HG03521 (cell line): ENCODE results near the gene STK17A.
"Not testable (repeated sequence)": the region's sequence is repeated elsewhere in the genome, so short reads cannot be mapped to it uniquely, and the experiment has no call there.

Source experiments
- ATAC-seq: cut with Tn5 transposase; IDR thresholded peaks from one replicate; pipeline ENCODE4 v1.9.1; 2021; ENCODE audit warnings: mild to moderate bottlenecking, moderate library complexity; ENCODE audit not compliant: unreplicated experiment

The STK17A gene

DNA sequence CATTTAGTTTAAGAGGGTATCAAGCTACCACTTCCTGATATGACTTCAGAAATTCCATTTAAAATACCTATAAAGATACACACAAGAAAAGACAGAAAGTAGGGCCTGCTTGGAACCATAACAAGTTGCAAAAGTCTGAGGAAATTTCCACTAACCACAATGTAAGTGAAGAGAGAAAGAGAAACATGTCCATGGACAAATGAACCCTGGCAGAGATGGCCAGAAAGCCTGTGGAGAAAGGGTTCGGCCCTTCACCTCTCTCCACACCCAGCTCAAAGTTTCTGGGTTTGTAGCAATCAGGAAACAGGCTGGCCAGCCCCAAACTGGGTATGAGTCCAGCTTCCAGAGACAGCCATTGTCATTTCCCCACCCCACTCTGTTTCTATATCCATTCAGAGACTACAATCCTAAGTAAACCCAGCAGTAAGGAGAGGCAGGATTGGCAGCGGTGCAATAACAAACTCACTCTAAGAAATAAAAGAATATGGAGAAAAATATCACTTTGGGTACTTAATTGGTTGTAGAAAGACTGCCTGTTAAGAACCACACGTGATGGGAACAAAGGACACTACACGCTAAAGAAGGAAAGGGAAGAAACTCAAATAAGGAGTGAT, 71.1 kb downstream of the STK17A start:
- no peak for ATAC-seq

DNA sequence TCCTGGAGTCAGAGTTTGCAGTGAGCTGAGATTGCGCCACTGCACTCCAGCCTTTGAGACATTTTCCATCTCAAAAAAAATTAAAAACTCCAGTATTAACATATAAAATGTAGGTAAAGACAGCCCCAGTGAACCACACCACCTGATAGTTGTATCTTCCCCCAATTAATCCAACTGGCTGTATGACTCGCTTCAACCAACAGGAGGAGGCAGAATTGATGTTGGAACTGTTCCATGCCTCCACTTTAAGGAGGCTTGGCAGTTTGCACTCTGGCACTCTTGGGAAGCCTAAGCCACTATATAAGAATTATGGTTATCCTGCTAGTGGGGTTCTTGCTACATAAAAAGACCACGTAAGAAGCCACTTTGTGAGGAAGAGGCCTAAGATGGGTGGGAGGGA, 72.7 kb downstream of the STK17A start:
- ATAC-seq = no peak

DNA sequence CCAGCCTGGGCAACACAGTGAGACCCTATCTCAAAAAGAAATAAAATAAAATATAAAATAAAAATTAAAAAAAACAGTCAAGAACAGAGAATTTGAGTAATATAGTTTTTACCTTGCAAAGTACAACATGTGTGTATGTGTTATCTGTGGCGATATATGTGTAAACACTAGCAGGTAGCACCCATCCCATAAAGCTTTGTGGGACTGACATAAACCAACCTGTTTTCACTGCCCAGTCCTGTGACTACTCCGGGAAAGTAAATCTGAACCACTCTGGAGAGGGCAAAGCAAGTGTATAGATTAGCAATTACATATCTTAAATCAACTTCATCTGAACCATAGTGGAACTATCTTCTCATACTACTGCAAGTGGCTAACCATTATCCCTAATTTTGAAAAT, 74.1 kb downstream of the STK17A start:
- ATAC-seq = no peak

DNA sequence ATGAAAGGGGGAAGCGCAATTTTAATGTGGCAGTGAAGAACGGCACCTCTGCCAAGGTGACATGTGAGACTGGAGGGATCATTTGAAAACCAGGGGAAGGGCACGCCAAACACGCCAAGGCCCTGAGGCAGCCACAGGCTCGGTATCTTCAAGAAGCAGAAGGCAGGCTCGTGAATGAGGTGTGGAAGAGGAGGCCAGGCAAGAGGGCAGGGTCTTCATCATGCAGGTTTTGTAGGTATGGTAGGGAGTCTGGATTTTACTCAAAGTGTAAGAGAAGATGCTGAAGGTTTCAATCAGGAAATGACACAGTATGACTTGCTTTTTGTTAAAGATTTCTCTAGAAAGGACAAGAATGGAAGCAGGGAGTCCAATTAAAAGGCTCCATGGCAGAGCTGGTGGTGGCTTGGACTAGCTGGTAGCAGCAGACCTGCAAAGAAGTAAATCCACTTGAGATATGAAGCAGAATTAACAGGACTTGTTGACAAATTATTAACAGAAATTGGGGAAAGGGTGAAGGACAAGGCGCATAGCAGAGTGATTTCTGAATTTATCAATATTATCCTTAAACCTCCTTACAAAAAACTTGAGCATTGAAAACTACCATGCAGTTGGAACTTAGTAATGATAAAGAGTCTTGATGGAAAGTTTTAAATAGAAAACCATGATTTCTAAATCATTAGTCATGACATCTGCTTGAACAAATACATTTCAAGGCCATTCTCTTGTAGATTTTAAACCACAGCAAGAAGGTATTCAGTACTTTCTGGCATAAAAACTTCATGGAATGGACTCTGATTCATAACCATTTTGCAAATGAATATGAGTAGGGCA, 76.0 kb downstream of the STK17A start:
- ATAC-seq = peak; percentile 50

DNA sequence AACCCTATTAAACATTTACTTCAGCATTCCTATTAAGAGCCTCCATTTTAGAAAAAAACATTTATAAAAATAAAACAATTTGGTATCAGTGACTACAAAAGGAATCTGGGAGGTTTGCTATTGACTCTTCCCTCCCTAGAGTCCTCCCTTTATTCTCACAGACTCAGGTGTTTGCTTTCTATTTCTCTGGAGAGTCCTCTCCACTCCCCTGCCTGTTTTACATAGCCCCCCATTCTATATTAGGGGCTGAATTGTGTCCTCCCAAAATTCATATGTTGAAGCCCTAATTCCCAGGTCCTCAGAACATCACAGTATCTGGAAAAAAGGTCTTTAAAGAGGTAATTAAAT, 76.6 kb downstream of the STK17A start:
- no peak for ATAC-seq

DNA sequence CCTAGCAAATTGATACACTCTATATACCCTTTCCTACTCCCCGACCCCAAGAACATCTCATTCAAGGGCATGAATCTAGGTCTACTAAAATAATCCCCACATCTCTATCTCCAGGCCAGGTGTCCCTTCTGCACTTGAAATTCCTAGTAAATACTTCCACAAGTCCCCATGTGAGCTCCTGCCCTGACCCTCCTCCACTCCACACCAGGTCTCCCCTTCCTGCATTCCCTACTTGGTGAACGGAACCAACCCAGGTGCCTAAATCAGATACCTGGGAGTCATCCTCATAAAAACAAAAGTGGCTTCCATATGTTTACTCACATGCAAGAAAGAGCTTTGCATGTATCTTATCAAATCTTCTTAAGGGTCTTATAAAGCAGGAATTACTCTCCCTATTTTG, 77.2 kb downstream of the STK17A start:
- no peak for ATAC-seq

DNA sequence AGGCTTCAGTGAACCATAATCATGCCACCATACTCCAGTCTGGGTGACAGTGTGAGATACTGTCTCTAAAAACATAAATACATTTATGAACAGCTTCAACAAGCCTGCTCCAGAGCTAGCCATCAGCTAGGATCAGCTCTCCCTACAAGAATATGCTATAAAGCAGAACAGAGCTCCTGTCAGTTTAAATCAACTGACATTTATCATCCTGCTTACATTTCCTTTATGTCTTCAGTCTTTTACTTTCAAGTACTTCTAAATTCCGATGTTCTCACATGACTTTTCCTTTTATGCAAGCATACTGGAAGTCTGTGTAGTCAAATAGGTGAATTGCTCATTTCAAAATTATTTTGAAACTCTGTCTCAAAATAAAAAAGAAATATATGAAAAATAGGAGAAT, 81.8 kb downstream of the STK17A start:
- no peak for ATAC-seq

DNA sequence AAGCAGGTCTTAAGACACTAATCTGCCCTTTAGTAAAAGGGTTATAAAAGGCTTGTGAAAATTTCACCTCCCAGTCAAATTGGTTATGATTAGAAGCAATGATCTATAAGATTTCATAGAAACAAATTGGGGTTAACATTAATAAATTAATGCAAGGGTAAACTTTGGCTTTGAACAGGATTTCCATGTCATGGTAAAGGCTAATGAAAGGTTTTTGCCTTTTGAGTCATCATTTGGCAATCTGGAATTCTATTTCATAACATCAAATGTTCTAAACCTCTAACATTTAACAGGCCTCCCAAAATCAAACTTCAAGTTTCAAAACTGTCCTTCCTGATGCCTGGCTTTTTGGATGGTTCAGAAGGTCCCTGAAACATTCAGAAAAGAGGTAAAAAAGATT, 84.0 kb downstream of the STK17A start:
- ATAC-seq = no peak

DNA sequence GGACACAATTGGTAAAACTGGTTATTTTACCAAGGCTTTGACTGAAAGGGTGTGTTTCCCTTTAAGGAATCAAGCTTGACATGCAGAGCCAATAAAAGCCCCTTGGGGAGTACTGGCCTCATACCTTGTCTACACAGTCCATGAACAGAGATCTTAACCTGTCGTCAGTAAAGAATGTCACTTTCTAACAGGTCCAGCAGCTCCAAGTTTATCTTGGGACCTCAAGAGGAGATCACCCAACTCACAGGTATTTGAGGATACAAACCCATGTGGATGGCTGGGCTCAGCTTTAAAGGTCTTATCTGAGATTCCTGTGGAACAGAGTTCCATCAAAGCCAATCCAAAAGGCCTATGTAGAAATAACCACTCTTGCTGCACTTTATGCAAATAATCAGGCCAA, 85.1 kb downstream of the STK17A start:
- no peak for ATAC-seq

DNA sequence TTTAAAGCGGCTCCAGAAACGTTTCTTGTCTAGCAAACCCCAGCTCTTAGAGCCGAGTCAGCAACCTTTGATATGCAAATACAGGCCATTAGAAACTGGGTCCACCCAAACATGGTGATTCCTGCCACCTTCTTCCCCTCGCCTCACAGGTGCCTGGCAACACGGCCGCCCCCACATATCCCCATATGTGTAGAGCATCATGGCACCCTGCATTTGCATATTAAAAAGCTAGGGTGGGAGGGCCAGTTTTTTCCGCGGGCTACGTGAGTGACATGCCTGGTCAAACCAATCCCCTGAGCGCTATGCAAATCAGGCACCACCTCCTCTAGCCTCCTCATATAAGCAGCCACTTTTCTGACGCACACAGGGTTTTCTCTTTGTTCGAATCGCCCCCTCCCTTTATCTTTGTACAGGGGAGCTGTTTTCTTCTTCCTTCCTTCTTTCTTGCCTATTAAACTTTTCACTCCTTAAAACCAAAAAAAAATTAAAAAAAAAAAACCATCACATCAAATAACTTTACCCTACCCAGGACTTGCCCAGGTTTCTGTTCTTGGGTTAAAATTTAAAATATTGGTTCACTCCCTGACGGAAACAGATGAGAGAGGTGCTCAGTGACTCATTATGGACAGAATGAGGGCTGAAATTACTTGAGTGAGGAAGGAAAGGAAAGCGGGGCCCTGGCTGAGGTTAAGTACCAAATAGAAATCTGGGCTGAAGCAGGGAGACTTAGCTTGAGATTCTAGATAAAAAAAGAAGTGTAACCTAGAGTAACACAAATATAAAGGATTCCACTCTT, 86.6 kb downstream of the STK17A start:
- ATAC-seq = no peak

DNA sequence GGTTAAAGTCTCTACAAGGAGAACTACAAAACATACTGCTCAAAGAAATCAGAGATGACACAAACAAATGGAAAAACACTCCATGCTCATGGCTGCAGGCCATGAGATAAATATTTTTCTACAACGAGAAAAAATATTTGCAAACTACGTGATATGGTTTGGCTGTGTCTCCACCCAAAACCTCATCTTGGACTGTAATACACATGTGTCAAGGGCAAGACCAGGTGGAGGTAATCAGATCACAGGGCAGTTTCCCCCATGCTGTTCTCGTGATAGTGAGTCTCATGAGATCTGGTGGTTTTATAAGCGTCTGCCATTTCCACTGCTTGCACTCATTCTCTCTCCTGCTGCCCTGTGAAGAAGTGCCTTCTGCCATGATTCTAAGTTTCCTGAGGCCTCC, 88.6 kb downstream of the STK17A start:
- no peak for ATAC-seq

DNA sequence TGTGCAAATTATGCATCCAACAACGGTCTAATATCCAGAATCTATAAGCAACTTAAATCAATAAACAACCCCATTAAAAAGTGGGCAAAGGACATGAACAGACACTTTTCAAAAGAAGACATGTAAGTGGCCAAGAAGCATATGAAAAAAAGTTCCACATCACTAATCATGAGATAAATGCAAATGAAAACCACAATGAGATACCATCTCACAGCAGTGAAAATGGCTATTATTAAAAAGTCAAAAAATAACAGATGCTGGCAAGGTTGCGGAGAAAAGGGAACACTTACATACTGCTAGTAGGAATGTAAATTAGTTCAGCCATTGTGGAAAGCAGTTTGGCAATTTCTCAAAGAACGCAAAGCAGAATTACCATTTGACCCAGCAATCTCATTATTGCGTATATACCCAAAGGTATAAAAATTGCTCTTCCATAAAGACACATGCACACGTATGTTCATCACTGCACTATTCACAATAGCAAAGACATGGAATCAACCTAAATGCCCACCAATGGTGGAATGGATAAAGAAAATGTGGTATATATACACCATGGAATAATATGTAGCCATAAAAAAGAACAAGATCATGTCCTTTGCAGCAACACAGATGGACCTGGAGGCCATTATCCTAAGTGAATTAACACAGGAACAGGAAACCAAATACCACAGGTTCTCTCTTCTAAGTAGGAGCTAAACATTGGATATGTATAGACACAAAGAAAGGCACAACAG, 90.5 kb downstream of the STK17A start:
- not testable (repeated sequence) for ATAC-seq

DNA sequence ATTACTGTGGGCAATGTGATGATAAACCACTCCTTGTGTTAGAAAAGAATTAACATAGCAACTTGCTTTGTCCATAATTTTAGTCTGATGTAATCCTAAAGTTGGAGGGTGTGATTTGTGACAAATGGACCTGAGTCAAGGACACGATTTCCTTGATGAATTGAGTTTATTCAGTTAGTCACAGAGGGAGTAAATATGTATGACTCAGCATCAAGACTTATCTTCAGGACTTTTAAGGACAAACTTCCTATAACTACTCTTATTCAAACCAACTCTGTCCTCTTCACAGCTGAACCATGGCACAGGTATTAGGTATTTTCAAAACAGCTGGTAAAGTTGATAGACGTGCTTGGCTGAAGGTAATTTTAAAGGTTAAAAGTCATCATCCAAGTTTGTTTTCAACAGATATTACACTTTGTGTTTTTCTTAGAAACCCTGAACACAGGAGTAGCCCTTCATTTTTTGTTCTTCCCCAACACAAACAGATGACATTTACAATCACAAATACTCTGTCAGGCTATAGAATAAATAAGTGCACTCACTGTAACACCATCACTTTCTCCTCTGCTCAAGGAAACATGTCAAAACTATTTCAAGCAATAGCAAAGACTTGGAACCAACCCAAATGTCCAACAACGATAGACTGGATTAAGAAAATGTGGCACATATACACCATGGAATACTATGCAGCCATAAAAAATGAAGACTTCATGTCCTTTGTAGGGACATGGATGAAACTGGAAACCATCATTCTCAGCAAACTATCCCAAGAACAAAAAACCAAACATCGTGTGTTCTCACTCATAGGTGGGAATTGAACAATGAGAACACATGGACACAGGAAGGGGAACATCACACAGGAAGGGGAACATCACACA, 91.9 kb downstream of the STK17A start:
- no peak for ATAC-seq
